Activated CD4-positive, alpha-beta T cell treated with anti-CD3 and anti-CD28 coated beads, Interleukin-2, amount 10 ng/mL, durations not matched to agents 24 days and 14 days (primary cell): ENCODE results near the gene NAPSA. TPM values are rescaled to one million over a fixed set of nuclear protein-coding genes. Genes with fewer than 3 reads are reported as not detected.

ENCODE experiments used
- DNase-seq: peaks from one replicate; pipeline ENCODE4 v3.0.0; 2022
- H3K27ac Mint-ChIP-seq: one replicate; pipeline ENCODE4 v1.8.0; 2022; ENCODE audit warnings: mild to moderate bottlenecking, mixed read lengths
- H3K27me3 Mint-ChIP-seq: one replicate; pipeline ENCODE4 v1.8.0; 2022; ENCODE audit warnings: mixed read lengths
- H3K36me3 Mint-ChIP-seq: one replicate; pipeline ENCODE4 v1.8.0; 2022; ENCODE audit warnings: low read depth, mild to moderate bottlenecking, mixed read lengths
- H3K4me1 Mint-ChIP-seq: one replicate; pipeline ENCODE4 v1.8.0; 2021; ENCODE audit warnings: mixed read lengths
- H3K4me3 Mint-ChIP-seq: one replicate; pipeline ENCODE4 v1.8.0; 2022; ENCODE audit warnings: mild to moderate bottlenecking, moderate library complexity, mixed read lengths
- H3K9me3 Mint-ChIP-seq: one replicate; pipeline ENCODE4 v1.8.0; 2021; ENCODE audit warnings: mixed read lengths
- intact Hi-C: fragments of 100-400 bp; cut with micrococcal nuclease; formaldehyde crosslinking; loops from one replicate; pipeline ENCODE4 v1.15.1; 2023
- total RNA-seq: library from RNA; stranded (reverse); gene quantifications from 2 replicates; pipeline ENCODE4 v1.2.3, GENCODE V29; 2022

NAPSA gene
- total RNA-seq, result 13.6 and 18.0 TPM in 2 replicates

DNA sequence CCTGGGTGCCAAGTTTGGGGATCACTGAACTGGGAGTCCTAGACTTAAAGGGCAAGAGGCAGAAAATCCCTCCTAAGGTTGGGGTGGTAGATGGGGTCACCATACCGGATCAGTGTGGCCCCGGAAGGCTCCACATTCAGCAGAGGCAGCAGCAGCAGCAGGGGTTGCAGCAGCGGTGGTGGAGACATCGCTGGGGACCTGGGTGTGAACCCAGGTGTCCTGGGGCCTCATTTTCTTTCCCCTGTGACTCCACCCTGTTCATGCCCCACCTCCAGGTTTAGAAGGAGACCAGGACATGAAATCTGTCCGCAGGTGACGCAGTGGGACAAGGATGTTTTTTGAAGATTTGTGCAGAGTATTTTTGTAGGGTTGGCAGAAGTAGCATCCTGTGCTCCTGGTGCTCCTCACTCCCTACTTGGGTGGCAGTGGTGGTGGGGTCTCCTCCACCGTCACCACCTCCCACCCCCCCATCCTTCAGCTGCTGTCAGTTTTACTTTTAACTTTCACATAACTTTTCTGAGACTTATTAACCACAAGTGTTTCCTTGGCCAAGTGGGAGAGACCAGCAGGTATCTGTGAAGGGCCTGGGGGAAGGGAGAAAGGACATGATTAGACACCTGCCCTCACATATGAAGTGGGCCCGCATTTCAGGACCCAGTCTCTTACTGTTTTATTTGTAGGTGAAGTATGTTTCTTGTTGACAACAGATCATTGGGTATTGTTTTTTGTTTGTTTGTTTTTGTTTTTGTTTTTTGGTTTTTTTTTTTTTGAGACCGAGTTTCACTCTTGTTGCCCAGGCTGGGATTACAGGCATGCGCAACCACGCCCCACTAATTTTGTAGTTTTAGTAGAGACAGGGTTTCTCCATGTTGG lies at the start of gene NAPSA:
Gene NAPSA, minus strand, starts transcription at position 206 of the 873 bp plus-strand sequence. Its CDS starts 18 bp downstream, at position 188.
- H3K27ac Mint-ChIP-seq, result peak within 1 kb of the TSS; percentile 94

DNA sequence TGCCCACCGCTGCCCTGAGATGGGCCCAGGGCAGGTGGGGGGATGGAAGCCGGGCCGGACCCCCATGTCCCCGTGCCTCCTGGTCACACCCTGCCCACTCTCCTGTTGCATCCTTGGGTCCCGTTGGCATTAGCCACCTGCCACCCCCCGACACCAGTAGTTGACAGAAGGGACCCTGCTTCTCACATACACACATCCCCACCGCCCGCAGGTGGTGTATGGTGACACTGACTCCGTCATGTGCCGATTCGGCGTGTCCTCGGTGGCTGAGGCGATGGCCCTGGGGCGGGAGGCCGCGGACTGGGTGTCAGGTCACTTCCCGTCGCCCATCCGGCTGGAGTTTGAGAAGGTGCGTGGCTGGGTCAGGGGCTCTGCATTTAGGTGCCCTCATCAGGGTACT lies 48.1 kb upstream of the NAPSA start:
- Mint-ChIP-seq H3K27ac (no peak overlapping the region), H3K9me3 (no peaks in the 10 kb centered on the region), H3K4me3 (no peak overlapping the region), H3K4me1 (peaks cover 5% of the 10 kb centered on the region), H3K36me3 (peaks cover 23% of the 10 kb centered on the region), H3K27me3 (no peaks in the 10 kb centered on the region)
- intact Hi-C loops, result no loop called here
- DNase-seq, result no peak

More for the DNA sequence above, at the start of gene NAPSA:
- H3K36me3 Mint-ChIP-seq, result peaks cover 20% of the 10 kb centered on the region
- H3K4me1 Mint-ChIP-seq, result peaks cover 62% of the 10 kb centered on the region
- H3K4me3 Mint-ChIP-seq, result peak within 1 kb of the TSS; percentile 75
- H3K27me3 Mint-ChIP-seq, result no peaks in the 10 kb centered on the region
- H3K9me3 Mint-ChIP-seq, result peaks cover 6% of the 10 kb centered on the region
- intact Hi-C loops, result loop anchor here (10.0 kb wide), 1 partner anchor 359 kb away; the partner anchor contains the start of gene CLEC11A
- peak; percentile 64 for DNase-seq

DNA sequence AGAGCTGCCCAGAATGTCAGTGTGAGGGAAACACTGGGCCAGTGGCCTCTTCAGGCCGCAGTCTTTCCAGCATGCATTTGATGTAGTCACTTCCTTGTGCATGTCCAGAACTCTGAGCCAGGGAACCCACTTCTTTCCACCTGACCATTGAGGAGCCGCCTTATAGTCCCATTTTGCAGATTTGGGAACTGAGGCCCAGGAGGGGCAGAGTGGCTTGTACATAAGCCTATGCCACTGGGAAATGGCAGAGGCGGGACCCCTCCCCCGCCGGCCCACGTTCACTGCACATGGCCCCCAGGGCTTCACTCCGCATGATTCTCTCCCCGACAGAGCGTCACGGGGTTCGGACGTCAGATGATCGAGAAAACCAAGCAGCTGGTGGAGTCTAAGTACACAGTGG lies 47.7 kb upstream of the NAPSA start:
- intact Hi-C loops, result no loop called here
- Mint-ChIP-seq H3K36me3 (peaks cover 22% of the 10 kb centered on the region), H3K4me1 (peaks cover 5% of the 10 kb centered on the region), H3K27ac (no peak overlapping the region), H3K27me3 (no peaks in the 10 kb centered on the region), H3K4me3 (no peak overlapping the region), H3K9me3 (no peaks in the 10 kb centered on the region)
- no peak for DNase-seq

DNA sequence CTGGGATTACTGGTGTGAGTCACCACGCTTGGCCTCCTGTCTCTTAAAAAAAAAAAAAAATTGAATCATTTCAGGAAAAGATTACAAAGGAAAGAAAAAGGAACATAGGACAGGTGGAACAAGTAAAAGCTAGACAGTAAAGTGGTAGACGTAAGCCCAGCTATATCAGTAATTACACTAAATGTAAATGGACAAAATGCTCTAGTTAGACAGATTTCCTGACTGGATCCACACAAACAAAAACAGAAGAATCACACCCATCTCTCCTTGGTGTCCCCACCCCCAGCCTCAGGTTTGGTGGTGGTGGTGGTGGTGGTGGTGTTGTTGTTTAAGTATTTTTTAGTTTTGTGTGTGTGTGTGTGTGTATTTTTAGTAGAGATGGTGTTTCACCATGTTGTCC lies 47.0 kb upstream of the NAPSA start:
- DNase-seq, result no peak
- Mint-ChIP-seq H3K27ac (no peak overlapping the region), H3K4me1 (peaks cover 5% of the 10 kb centered on the region), H3K4me3 (no peak overlapping the region), H3K36me3 (peaks cover 22% of the 10 kb centered on the region), H3K27me3 (no peaks in the 10 kb centered on the region), H3K9me3 (no peaks in the 10 kb centered on the region)
- intact Hi-C loops, result no loop called here

DNA sequence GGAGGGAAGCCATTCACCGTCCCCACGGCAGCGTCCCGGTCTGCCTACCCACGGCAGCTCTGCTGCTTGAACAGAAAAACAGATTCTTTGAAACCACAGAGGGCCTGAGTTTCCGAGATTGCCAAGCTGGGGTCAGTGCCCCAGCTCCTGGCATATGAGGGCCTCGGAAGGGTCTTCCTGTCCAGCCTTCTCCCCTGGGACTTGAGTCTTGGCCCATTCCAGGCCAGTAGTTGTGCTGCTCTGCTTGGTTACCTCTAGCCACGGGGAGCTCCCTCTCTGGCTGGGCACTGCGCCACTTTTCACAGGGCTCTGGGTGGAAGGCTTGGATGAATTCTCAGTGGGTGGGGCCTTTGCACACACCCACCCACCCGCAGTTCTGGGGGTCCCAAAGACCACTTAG lies 44.7 kb upstream of the NAPSA start:
- intact Hi-C loops, result no loop called here
- no peak for DNase-seq
- H3K4me1 Mint-ChIP-seq, result peaks cover 5% of the 10 kb centered on the region
- peaks cover 38% of the 10 kb centered on the region for H3K36me3 Mint-ChIP-seq
- no peaks in the 10 kb centered on the region for H3K27me3 Mint-ChIP-seq
- H3K4me3 Mint-ChIP-seq, result no peak overlapping the region
- H3K9me3 Mint-ChIP-seq, result no peaks in the 10 kb centered on the region
- H3K27ac Mint-ChIP-seq, result no peak overlapping the region

DNA sequence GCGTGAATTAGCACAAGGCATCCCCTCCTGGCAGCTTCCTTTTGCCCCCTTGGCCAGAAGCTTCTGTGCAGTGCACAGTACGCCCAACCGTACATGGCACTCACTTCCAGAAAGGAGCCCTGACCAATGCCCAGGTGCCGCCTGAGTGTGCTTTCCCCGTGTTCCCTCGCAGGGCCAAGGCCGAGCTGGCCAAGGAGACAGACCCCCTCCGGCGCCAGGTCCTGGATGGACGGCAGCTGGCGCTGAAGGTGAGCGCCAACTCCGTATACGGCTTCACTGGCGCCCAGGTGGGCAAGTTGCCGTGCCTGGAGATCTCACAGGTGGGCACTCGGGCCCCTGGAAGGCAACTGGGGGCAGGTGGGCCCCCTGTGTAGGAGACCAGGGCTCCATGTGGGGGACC lies 43.9 kb upstream of the NAPSA start:
- Mint-ChIP-seq H3K36me3 (peaks cover 36% of the 10 kb centered on the region), H3K4me1 (no peaks in the 10 kb centered on the region), H3K27ac (no peak overlapping the region), H3K4me3 (no peak overlapping the region), H3K27me3 (no peaks in the 10 kb centered on the region), H3K9me3 (no peaks in the 10 kb centered on the region)
- DNase-seq, result no peak
- intact Hi-C loops, result no loop called here

DNA sequence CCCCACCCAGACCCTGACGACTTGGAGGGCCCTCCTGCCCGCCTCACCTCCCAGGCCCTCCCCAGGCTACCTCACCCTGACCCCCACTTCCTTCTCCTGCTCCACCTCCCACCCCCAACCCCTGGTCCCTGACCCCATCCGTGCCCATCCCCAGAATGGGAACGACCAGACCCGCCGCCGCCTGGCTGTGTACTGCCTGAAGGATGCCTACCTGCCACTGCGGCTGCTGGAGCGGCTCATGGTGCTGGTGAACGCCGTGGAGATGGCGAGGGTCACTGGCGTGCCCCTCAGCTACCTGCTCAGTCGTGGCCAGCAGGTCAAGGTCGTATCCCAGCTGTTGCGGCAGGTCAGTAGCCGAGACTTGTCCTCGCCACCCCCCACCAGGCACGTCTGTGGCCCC lies 41.4 kb upstream of the NAPSA start:
- Mint-ChIP-seq H3K9me3 (no peaks in the 10 kb centered on the region), H3K27ac (no peak overlapping the region), H3K4me1 (no peaks in the 10 kb centered on the region), H3K36me3 (peaks cover 39% of the 10 kb centered on the region), H3K27me3 (no peaks in the 10 kb centered on the region), H3K4me3 (no peak overlapping the region)
- DNase-seq, result no peak
- intact Hi-C loops, result no loop called here

DNA sequence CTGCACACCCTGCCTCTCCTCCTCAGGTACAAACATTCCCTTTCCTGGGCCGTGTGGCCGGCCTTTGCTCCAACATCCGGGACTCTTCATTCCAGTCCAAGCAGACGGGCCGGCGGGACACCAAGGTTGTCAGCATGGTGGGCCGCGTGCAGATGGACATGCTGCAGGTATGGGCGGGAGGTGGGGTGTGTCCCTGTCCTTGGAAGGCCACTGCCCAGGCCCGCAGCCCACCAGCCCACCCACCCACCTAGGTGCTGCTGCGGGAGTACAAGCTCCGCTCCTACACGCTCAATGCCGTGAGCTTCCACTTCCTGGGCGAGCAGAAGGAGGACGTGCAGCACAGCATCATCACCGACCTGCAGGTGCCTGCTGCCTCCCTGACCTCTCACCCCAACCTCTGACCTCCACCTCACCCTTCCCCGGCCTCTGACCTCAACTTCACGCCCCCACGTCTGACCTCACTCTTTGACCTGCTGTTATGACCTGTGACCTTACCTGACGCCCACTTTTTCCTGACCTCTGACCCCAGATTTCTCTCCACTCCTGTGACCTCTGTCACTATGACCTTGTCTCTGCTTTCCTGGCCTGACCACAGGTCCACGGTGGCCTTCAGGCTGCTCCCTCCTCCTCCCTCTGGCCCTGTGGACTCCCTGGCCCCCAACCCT lies 40.8 kb upstream of the NAPSA start:
- H3K4me3 Mint-ChIP-seq, result no peak overlapping the region
- no peaks in the 10 kb centered on the region for H3K9me3 Mint-ChIP-seq
- H3K36me3 Mint-ChIP-seq, result peaks cover 39% of the 10 kb centered on the region
- no peak for DNase-seq
- no peaks in the 10 kb centered on the region for H3K4me1 Mint-ChIP-seq
- no peak overlapping the region for H3K27ac Mint-ChIP-seq
- no peaks in the 10 kb centered on the region for H3K27me3 Mint-ChIP-seq
- intact Hi-C loops, result no loop called here

DNA sequence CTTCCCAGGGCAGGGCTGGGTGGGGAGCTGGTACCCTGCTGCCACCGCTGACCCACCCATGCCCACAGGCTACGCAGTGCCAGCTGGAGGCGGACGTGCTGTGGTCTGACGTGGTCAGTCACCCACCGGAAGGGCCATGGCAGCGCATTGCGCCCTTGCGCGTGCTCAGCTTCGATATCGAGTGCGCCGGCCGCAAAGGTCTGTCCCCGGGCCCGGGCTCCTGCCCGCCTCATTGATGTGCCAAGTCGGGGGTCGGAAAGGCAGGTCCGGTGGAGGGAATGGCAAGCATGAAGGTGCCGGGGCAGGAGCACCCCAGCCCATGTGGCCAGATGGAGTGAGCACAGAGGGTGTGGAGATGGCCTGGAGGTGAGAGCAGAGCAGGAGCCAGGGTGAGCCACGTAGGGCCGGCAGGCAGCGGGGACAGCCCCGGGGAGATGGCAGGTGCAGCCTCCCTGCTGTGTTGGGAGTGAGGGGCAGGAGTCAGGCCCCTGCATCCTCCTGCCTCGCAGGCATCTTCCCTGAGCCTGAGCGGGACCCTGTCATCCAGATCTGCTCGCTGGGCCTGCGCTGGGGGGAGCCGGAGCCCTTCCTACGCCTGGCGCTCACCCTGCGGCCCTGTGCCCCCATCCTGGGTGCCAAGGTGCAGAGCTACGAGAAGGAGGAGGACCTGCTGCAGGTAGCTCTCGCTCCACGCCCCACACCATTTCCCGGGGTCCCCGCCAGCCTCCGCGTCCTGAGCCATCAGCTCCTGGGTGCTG lies 37.3 kb upstream of the NAPSA start:
- Mint-ChIP-seq H3K36me3 (peaks cover 40% of the 10 kb centered on the region), H3K27me3 (no peaks in the 10 kb centered on the region), H3K4me1 (peaks cover 2% of the 10 kb centered on the region), H3K4me3 (no peak overlapping the region), H3K27ac (no peak overlapping the region), H3K9me3 (no peaks in the 10 kb centered on the region)
- intact Hi-C loops, result no loop called here
- DNase-seq, result no peak

DNA sequence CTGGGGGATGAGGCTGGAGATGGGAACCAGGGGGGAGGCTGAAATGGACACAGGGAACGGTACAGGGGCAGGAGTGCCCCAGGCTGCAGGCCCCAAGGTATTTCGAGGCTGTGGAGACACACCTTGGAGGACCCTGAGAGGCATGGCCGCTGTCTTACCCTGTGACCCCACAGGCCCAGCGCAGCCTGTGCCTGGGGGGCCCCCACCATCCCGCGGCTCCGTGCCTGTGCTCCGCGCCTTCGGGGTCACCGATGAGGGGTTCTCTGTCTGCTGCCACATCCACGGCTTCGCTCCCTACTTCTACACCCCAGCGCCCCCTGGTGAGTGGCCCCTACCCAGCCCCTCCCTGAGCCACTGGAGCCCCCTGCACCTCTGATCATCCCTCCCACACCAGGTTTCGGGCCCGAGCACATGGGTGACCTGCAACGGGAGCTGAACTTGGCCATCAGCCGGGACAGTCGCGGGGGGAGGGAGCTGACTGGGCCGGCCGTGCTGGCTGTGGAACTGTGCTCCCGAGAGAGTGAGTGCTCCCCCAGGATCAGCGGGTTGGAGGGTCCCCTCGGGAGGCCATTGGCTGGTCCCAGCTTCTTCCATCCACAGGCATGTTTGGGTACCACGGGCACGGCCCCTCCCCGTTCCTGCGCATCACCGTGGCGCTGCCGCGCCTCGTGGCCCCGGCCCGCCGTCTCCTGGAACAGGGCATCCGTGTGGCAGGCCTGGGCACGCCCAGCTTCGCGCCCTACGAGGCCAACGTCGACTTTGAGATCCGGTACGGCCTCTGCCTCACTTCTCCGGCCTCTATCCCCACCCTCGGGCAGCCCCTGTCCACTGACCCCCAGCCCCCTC lies 36.4 kb upstream of the NAPSA start:
- H3K9me3 Mint-ChIP-seq, result no peaks in the 10 kb centered on the region
- peaks cover 36% of the 10 kb centered on the region for H3K36me3 Mint-ChIP-seq
- no peak for DNase-seq
- intact Hi-C loops, result no loop called here
- H3K4me3 Mint-ChIP-seq, result no peak overlapping the region
- no peak overlapping the region for H3K27ac Mint-ChIP-seq
- H3K27me3 Mint-ChIP-seq, result no peaks in the 10 kb centered on the region
- peaks cover 2% of the 10 kb centered on the region for H3K4me1 Mint-ChIP-seq

DNA sequence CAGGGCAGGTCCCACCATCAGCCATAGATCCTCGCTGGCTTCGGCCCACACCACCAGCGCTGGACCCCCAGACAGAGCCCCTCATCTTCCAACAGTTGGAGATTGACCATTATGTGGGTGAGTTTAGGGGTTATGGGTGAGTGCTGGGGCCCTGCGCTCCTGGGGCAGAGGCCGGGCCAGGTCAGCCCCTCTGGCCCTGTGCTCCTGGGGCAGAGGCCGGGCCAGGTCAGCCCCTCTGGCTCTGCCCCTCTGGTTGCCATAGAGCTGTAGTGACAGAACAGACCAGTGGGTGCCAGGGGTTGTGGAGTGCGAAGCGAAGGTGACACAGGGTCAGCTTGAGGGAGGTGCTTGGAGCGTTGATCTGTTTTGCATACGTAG lies 33.9 kb upstream of the NAPSA start:
- peak overlapping the region; percentile 29 for H3K27ac Mint-ChIP-seq
- no peak overlapping the region for H3K4me3 Mint-ChIP-seq
- peaks cover 4% of the 10 kb centered on the region for H3K4me1 Mint-ChIP-seq
- intact Hi-C loops, result no loop called here
- H3K27me3 Mint-ChIP-seq, result no peaks in the 10 kb centered on the region
- H3K9me3 Mint-ChIP-seq, result no peaks in the 10 kb centered on the region
- H3K36me3 Mint-ChIP-seq, result peaks cover 26% of the 10 kb centered on the region
- DNase-seq, result no peak

DNA sequence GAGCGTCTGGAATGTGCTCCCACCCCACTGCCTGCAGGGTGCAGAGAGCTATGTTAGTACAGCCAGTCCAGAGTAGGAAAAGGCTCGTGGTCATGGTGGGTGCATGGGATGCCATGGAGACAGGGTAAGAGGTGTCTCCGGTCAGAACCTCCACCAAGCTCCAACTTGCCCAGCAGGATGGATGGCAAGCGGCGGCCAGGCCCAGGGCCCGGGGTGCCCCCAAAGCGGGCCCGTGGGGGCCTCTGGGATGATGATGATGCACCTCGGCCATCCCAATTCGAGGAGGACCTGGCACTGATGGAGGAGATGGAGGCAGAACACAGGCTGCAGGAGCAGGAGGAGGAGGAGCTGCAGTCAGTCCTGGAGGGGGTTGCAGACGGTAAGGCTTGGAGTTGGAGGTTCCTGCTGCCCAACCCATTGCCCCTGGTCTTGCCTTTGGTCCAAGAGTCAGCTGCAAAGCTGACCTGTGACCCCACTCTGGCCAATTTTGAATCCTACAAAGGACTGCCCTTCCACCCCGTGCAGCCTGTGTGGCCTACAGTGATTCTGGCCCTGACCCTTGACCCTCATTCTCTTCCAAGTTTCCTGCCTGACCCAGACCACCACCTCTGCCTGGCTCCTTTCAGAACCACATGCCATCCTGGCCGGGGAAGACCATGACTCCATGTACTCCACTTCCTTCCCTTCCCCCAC lies 33.4 kb upstream of the NAPSA start:
- no peak for DNase-seq
- H3K4me3 Mint-ChIP-seq, result no peak overlapping the region
- H3K27me3 Mint-ChIP-seq, result no peaks in the 10 kb centered on the region
- peaks cover 26% of the 10 kb centered on the region for H3K36me3 Mint-ChIP-seq
- peaks cover 4% of the 10 kb centered on the region for H3K4me1 Mint-ChIP-seq
- intact Hi-C loops, result no loop called here
- H3K9me3 Mint-ChIP-seq, result no peaks in the 10 kb centered on the region
- H3K27ac Mint-ChIP-seq, result peak overlapping the region; percentile 29

DNA sequence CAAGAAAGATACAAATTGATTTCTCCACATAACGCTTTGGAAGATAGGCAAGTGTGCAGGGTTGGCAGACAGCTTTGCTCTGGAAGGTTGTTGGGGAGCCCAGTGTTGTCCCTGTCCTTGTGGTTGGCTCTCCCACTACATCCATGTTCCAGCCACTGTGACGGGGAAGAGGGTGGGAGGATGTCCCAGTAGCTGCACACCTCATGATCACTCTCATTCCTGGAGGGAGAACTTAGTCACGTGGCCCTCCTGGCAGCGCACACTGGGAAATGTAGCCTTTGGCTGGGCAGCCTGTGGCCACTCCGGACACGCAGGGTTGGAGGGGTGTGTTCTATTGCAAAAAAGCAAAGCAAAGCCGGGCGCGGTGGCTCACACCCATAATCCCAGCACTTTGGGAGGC lies 28.6 kb upstream of the NAPSA start:
- intact Hi-C loops, result no loop called here
- Mint-ChIP-seq H3K9me3 (no peaks in the 10 kb centered on the region), H3K4me1 (peaks cover 2% of the 10 kb centered on the region), H3K4me3 (no peak overlapping the region), H3K27me3 (no peaks in the 10 kb centered on the region), H3K36me3 (peaks cover 40% of the 10 kb centered on the region), H3K27ac (no peak overlapping the region)
- DNase-seq, result no peak
